ENCODE data around the gene SPA17.

DNA sequence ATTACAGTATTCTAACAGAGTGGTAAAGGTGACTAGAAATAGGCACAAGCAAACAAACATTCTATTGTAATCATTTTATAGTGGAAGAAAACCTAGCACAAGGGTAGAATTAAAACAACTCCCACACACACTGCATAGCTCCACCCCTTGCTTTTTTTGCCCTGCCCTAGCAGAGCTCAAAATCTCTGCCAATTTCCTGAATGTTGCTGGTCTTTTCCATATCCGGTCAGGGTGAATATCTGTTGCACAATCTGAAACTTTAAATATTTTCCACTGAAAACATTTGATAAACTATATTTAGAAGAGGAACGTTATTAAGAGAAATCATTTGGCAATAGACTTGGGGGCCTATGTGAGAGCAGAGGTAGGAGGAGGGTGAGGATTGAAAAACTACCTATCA is 2.7 kb downstream of the SPA17 start:
- TF ChIP-seq, protein P1, sequence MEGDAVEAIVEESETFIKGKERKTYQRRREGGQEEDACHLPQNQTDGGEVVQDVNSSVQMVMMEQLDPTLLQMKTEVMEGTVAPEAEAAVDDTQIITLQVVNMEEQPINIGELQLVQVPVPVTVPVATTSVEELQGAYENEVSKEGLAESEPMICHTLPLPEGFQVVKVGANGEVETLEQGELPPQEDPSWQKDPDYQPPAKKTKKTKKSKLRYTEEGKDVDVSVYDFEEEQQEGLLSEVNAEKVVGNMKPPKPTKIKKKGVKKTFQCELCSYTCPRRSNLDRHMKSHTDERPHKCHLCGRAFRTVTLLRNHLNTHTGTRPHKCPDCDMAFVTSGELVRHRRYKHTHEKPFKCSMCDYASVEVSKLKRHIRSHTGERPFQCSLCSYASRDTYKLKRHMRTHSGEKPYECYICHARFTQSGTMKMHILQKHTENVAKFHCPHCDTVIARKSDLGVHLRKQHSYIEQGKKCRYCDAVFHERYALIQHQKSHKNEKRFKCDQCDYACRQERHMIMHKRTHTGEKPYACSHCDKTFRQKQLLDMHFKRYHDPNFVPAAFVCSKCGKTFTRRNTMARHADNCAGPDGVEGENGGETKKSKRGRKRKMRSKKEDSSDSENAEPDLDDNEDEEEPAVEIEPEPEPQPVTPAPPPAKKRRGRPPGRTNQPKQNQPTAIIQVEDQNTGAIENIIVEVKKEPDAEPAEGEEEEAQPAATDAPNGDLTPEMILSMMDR (IDR thresholded peaks at IDR 0.05; ENCODE audit: control extremely low read depth in 1 of 3, insufficient read depth in 1 of 3, low read depth in 1 of 3, low read length in 3 of 3) = no peak
- TF ChIP-seq POLR2A (IDR thresholded peaks at IDR 0.05; ENCODE audit: control extremely low read depth in 1 of 2, low read depth in 2 of 2, low read length in 2 of 2) (no peak), CBX8 (IDR thresholded peaks at IDR 0.05; ENCODE audit: borderline replicate concordance, low read depth, low read length) (no peak), RFX5 (IDR thresholded peaks at IDR 0.05; ENCODE audit: borderline replicate concordance, low read depth, low read length) (no peak), KDM1A (IDR thresholded peaks at IDR 0.05; ENCODE audit: borderline replicate concordance, low read length) (no peak)

Data from H1 (cell line).